ENCODE results near the gene SOX21. TPM values are rescaled to one million over a fixed set of nuclear protein-coding genes. Genes with fewer than 3 reads are reported as not detected.
"Not testable (repeated sequence)": the region's sequence is repeated elsewhere in the genome, so short reads cannot be mapped to it uniquely, and the experiment has no call there.

Gene SOX21
- not detected in 2 replicates for total RNA-seq

GRCh38 chr13:94712287-94712811 is at the start of gene SOX21:
TSS of gene SOX21 (minus strand) at chr13:94712545. CDS start at chr13:94712049, 496 bp downstream.
- Mint-ChIP-seq H3K4me1 (peaks cover 12% of the 10 kb centered on the region), H3K27ac (peak within 1 kb of the TSS; percentile 72), H3K27me3 (peaks cover 77% of the 10 kb centered on the region), H3K36me3 (ENCODE audit: low read depth) (peaks cover 6% of the 10 kb centered on the region), H3K9me3 (peaks cover 9% of the 10 kb centered on the region), H3K4me3 (peak within 1 kb of the TSS; percentile 74)
- peak; percentile 62 for DNase-seq
- intact Hi-C loops (cut with micrococcal nuclease), result loop anchor here (5.0 to 10.0 kb wide), 2 partner anchors 692 to 930 kb away; partner anchors contain the start of gene DZIP1

DNA sequence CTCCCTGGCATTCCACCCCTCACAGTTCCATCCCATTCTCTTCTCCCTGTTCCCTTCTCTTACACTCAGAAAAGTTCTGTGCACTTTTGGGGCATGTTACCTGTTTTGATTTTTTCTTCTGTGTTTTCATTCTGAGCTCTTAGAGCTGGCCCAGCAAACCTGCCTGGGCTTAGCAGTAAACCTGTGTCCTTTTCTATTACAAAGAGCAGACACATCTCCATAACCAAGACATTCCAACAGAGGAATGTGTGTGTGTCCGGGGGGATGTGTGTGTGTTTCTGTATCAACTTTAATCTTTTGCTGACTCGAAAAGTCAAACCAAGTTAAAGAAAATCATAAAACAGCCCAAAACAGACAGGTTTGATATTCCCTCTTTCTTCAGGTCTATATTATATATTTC is 49.1 kb upstream of the SOX21 start:
- Mint-ChIP-seq H3K9me3 (no peaks in the 10 kb centered on the region), H3K4me3 (no peak overlapping the region), H3K27ac (no peak overlapping the region), H3K4me1 (no peaks in the 10 kb centered on the region), H3K36me3 (ENCODE audit: low read depth) (no peaks in the 10 kb centered on the region), H3K27me3 (peaks cover 21% of the 10 kb centered on the region)
- DNase-seq, result no peak
- intact Hi-C loops (cut with micrococcal nuclease), result no loop called here

GRCh38 chr13:94759120-94759728 is 46.9 kb upstream of the SOX21 start:
- DNase-seq, result no peak
- H3K36me3 Mint-ChIP-seq (ENCODE audit: low read depth), result no peaks in the 10 kb centered on the region
- no peaks in the 10 kb centered on the region for H3K9me3 Mint-ChIP-seq
- no peak overlapping the region for H3K4me3 Mint-ChIP-seq
- no peaks in the 10 kb centered on the region for H3K4me1 Mint-ChIP-seq
- intact Hi-C loops (cut with micrococcal nuclease), result no loop called here
- H3K27me3 Mint-ChIP-seq, result peaks cover 24% of the 10 kb centered on the region
- no peak overlapping the region for H3K27ac Mint-ChIP-seq

GRCh38 chr13:94758436-94758960 is 46.2 kb upstream of the SOX21 start:
- Mint-ChIP-seq H3K4me3 (no peak overlapping the region), H3K27me3 (peaks cover 24% of the 10 kb centered on the region), H3K27ac (no peak overlapping the region), H3K4me1 (no peaks in the 10 kb centered on the region), H3K9me3 (no peaks in the 10 kb centered on the region), H3K36me3 (ENCODE audit: low read depth) (no peaks in the 10 kb centered on the region)
- DNase-seq, result no peak
- intact Hi-C loops (cut with micrococcal nuclease), result no loop called here

- Mint-ChIP-seq H3K4me1 (no peaks in the 10 kb centered on the region), H3K4me3 (no peak overlapping the region), H3K27me3 (peaks cover 14% of the 10 kb centered on the region), H3K36me3 (ENCODE audit: low read depth) (no peaks in the 10 kb centered on the region), H3K27ac (no peak overlapping the region), H3K9me3 (no peaks in the 10 kb centered on the region)
- no peak for DNase-seq
- intact Hi-C loops (cut with micrococcal nuclease), result no loop called here
These were observed 41.0 kb upstream of the SOX21 start for GRCh38 chr13:94753327-94753726.

GRCh38 chr13:94749162-94749561 is 36.8 kb upstream of the SOX21 start:
- Mint-ChIP-seq H3K4me3 (no peak overlapping the region), H3K9me3 (no peaks in the 10 kb centered on the region), H3K36me3 (ENCODE audit: low read depth) (no peaks in the 10 kb centered on the region), H3K27me3 (peaks cover 8% of the 10 kb centered on the region), H3K4me1 (no peaks in the 10 kb centered on the region), H3K27ac (no peak overlapping the region)
- no peak for DNase-seq
- intact Hi-C loops (cut with micrococcal nuclease), result no loop called here

GRCh38 chr13:94739235-94739634 is 26.9 kb upstream of the SOX21 start:
- no peak overlapping the region for H3K4me3 Mint-ChIP-seq
- no peak overlapping the region for H3K27ac Mint-ChIP-seq
- peaks cover 5% of the 10 kb centered on the region for H3K27me3 Mint-ChIP-seq
- no peaks in the 10 kb centered on the region for H3K9me3 Mint-ChIP-seq
- no peaks in the 10 kb centered on the region for H3K36me3 Mint-ChIP-seq (ENCODE audit: low read depth)
- intact Hi-C loops (cut with micrococcal nuclease), result no loop called here
- H3K4me1 Mint-ChIP-seq, result no peaks in the 10 kb centered on the region
- DNase-seq, result no peak

GRCh38 chr13:94731028-94731427 is 18.7 kb upstream of the SOX21 start:
- Mint-ChIP-seq H3K4me3 (no peak overlapping the region), H3K27me3 (peaks cover 2% of the 10 kb centered on the region), H3K36me3 (ENCODE audit: low read depth) (no peaks in the 10 kb centered on the region), H3K9me3 (peaks cover 5% of the 10 kb centered on the region), H3K4me1 (no peaks in the 10 kb centered on the region), H3K27ac (no peak overlapping the region)
- intact Hi-C loops (cut with micrococcal nuclease), result no loop called here
- no peak for DNase-seq

DNA sequence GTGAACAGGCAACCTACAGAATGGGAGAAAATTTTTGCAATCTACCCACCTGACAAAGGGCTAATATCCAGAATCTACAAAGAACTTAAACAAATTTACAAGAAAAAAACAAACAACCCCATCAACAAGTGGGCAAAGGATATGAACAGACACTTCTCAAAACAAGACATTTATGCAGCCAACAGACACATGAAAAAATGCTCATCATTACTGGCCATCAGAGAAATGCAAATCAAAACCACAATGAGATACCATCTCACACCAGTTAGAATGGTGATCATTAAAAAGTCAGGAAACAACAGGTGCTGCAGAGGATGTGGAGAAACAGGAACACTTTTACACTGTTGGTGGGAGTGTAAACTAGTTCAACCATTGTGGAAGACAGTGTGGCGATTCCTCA is 17.6 kb upstream of the SOX21 start:
- intact Hi-C loops (cut with micrococcal nuclease); H3K4me3 Mint-ChIP-seq; H3K27me3 Mint-ChIP-seq; DNase-seq; H3K4me1 Mint-ChIP-seq; H3K9me3 Mint-ChIP-seq; H3K36me3 Mint-ChIP-seq (ENCODE audit: low read depth); H3K27ac Mint-ChIP-seq: not testable (repeated sequence)

- H3K4me3 Mint-ChIP-seq, result no peak overlapping the region
- no peaks in the 10 kb centered on the region for H3K36me3 Mint-ChIP-seq (ENCODE audit: low read depth)
- H3K27me3 Mint-ChIP-seq, result no peaks in the 10 kb centered on the region
- no peak overlapping the region for H3K27ac Mint-ChIP-seq
- no peak for DNase-seq
- H3K9me3 Mint-ChIP-seq, result peaks cover 9% of the 10 kb centered on the region
- no peaks in the 10 kb centered on the region for H3K4me1 Mint-ChIP-seq
- intact Hi-C loops (cut with micrococcal nuclease), result no loop called here
These were observed 14.1 kb upstream of the SOX21 start for GRCh38 chr13:94726425-94726824.

DNA sequence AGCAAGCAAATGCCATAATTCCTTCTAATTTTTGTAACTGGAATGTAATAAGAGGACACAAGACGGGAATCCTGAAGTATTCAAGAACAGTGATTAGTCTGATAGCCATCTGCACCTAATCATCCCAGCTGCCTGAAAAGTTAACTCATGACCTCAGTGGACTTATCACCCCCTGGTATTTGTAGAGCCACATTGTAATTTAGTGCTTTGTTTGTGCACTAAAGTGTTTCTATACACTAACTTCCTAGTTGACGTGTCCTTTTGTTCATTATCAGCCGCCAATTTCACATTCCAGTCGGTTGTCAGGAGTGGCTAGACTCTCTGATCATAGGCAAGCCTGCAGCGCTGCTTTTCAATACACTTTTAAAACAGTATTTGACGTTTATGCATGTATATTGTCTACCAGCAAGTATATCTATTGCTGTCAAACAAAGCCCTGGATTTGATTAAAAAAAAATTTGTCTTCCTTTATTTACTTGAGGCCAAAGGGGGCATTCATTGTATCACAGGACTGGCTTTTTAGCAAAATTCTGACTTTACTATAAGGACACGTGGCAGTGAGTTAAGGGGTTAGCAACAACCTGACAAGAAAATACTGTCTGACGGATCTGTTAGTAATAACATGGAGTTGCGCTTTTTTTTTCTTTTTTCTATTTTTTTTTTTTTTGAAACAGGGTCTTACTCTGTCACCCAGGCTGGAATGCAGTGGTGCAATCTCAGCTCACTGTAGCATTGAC is 10.4 kb upstream of the SOX21 start:
- H3K27ac Mint-ChIP-seq, result no peak overlapping the region
- H3K4me1 Mint-ChIP-seq, result no peaks in the 10 kb centered on the region
- intact Hi-C loops (cut with micrococcal nuclease), result no loop called here
- H3K27me3 Mint-ChIP-seq, result peaks cover 4% of the 10 kb centered on the region
- no peaks in the 10 kb centered on the region for H3K36me3 Mint-ChIP-seq (ENCODE audit: low read depth)
- no peak for DNase-seq
- no peak overlapping the region for H3K4me3 Mint-ChIP-seq
- peaks cover 4% of the 10 kb centered on the region for H3K9me3 Mint-ChIP-seq

DNA sequence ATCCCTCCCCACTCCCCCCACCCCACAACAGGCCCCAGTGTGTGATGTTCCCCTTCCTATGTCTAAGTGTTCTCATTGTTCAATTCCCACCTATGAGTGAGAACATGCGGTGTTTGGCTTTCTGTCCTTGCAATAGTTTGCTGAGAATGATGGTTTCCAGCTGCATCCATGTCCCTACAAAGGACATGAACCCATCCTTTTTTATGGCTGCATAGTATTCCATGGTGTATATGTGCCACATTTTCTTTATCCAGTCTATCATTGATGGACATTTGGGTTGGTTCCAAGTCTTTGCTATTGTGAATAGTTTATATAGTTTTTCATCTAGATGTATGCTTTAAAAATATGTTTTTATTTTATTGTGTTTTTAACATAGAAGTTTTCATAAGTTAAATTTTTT is 6.4 kb upstream of the SOX21 start:
- intact Hi-C loops (cut with micrococcal nuclease), result loop anchor here (10.0 kb wide), 1 partner anchor 686 kb away; no protein-coding TSS in a partner anchor
- H3K4me3 Mint-ChIP-seq; H3K9me3 Mint-ChIP-seq; H3K27ac Mint-ChIP-seq; H3K4me1 Mint-ChIP-seq; H3K36me3 Mint-ChIP-seq (ENCODE audit: low read depth); DNase-seq: not testable (repeated sequence)
- H3K27me3 Mint-ChIP-seq, result peaks cover 43% of the 10 kb centered on the region

DNA sequence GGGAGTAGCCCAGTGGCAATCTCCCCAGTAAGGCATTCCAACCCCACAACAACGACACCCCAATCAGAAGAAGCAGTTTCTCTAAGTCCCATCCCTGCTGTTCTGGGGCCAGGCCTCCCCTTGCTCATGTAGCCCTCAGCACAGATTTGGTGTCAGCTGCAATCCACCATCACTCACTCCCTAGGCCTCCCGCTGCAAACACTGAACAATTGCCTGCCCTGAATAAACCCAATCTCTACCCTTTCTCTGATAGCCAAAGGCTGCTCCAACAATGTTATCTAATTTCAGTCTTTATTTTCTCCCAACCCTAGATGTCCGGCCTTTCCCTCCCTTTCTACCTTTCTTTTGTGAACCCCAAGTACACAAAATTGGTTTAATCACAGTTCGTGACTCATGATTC is 5.6 kb upstream of the SOX21 start:
- Mint-ChIP-seq H3K9me3 (no peaks in the 10 kb centered on the region), H3K36me3 (ENCODE audit: low read depth) (no peaks in the 10 kb centered on the region), H3K27me3 (peaks cover 45% of the 10 kb centered on the region), H3K27ac (no peak overlapping the region), H3K4me1 (no peaks in the 10 kb centered on the region), H3K4me3 (no peak overlapping the region)
- DNase-seq, result no peak
- intact Hi-C loops (cut with micrococcal nuclease), result loop anchor here (10.0 kb wide), 1 partner anchor 687 kb away; no protein-coding TSS in a partner anchor

- H3K27ac Mint-ChIP-seq, result no peak overlapping the region
- H3K4me3 Mint-ChIP-seq, result no peak overlapping the region
- intact Hi-C loops (cut with micrococcal nuclease), result loop anchor here (10.0 kb wide), 1 partner anchor 689 kb away; no protein-coding TSS in a partner anchor
- peaks cover 53% of the 10 kb centered on the region for H3K27me3 Mint-ChIP-seq
- DNase-seq, result no peak
- H3K9me3 Mint-ChIP-seq, result no peaks in the 10 kb centered on the region
- peaks cover 4% of the 10 kb centered on the region for H3K4me1 Mint-ChIP-seq
- H3K36me3 Mint-ChIP-seq (ENCODE audit: low read depth), result no peaks in the 10 kb centered on the region
These were observed 3.7 kb upstream of the SOX21 start for GRCh38 chr13:94716016-94716415.
